HFF-Myc (cell line): ENCODE results near the gene GET4.

Source experiments
- DNase-seq: peaks from one replicate; pipeline ENCODE4 v3.0.0-alpha.2; 2011; ENCODE audit warnings: low read depth; ENCODE audit errors: extremely low read depth
- H3K4me3 ChIP-seq: replicated peaks from 2 replicates; pipeline ENCODE4 v1.5.1; 2011; ENCODE audit warnings: low read depth, mild to moderate bottlenecking, control low read depth, low read length
- TF ChIP-seq, protein P1 (sequence below): IDR thresholded peaks from 2 replicates; pipeline ENCODE4 v1.5.1; 2012; ENCODE audit warnings: mild to moderate bottlenecking, low read depth, low read length, control low read depth; ENCODE audit errors: missing control alignments

GET4 gene

DNA sequence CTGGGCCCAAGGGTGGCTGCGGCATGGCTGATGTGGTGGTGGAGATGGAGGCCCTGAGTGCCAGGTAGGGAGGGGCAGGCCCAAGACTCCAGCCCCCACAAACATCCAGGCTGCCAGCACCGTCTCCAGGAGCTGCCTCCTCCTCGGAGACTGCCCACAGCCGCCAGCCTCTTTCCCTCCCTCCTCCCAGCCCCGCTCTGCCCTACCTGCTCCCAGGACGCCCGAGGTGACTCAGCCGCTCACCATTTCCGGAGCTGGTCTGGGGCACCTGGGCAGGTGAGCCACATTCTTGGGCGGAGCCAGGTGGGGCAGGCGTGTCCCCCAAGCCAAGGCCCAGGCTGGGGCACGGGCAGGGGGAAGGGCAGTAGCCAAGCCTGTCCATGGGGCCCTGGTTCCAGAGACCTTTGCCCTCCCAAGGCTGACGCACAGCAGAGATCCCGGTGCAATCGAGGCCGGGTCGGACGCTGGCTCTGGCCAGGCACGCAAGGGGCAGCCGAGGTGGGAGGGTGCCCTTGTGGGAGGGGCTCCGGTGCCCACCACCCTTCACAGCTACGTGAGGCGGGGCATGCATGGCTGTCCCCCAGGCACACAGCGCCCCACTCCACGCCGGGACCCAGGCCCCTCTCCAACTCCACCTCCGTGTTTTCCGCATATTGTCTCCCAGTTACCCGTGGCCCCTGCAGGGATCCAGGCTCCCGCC lies 69.4 kb downstream of the GET4 start:
- DNase-seq = no peak
- TF ChIP-seq, protein P1, sequence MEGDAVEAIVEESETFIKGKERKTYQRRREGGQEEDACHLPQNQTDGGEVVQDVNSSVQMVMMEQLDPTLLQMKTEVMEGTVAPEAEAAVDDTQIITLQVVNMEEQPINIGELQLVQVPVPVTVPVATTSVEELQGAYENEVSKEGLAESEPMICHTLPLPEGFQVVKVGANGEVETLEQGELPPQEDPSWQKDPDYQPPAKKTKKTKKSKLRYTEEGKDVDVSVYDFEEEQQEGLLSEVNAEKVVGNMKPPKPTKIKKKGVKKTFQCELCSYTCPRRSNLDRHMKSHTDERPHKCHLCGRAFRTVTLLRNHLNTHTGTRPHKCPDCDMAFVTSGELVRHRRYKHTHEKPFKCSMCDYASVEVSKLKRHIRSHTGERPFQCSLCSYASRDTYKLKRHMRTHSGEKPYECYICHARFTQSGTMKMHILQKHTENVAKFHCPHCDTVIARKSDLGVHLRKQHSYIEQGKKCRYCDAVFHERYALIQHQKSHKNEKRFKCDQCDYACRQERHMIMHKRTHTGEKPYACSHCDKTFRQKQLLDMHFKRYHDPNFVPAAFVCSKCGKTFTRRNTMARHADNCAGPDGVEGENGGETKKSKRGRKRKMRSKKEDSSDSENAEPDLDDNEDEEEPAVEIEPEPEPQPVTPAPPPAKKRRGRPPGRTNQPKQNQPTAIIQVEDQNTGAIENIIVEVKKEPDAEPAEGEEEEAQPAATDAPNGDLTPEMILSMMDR = no peak
- H3K4me3 ChIP-seq = no peak overlapping the region
